ENCODE results near the gene IMPA2.
"Not testable (repeated sequence)": the region's sequence is repeated elsewhere in the genome, so short reads cannot be mapped to it uniquely, and the experiment has no call there.

Gene IMPA2

GRCh38 chr18:12056034-12056883 lies 75.0 kb downstream of the IMPA2 start:
- no peak for DNase-seq

- DNase-seq: no peak
Observed at GRCh38 chr18:12056884-12057402, 75.6 kb downstream of the IMPA2 start.

GRCh38 chr18:12057419-12058039 lies 76.2 kb downstream of the IMPA2 start:
- no peak for DNase-seq

- DNase-seq: peak; percentile 76
Observed at GRCh38 chr18:12059334-12060181, 78.3 kb downstream of the IMPA2 start.

GRCh38 chr18:12060182-12060870 lies 79.0 kb downstream of the IMPA2 start:
- DNase-seq: no peak

GRCh38 chr18:12061685-12062084 lies 80.4 kb downstream of the IMPA2 start:
- no peak for DNase-seq

- DNase-seq: no peak
Observed at GRCh38 chr18:12062974-12063373, 81.7 kb downstream of the IMPA2 start.

DNA sequence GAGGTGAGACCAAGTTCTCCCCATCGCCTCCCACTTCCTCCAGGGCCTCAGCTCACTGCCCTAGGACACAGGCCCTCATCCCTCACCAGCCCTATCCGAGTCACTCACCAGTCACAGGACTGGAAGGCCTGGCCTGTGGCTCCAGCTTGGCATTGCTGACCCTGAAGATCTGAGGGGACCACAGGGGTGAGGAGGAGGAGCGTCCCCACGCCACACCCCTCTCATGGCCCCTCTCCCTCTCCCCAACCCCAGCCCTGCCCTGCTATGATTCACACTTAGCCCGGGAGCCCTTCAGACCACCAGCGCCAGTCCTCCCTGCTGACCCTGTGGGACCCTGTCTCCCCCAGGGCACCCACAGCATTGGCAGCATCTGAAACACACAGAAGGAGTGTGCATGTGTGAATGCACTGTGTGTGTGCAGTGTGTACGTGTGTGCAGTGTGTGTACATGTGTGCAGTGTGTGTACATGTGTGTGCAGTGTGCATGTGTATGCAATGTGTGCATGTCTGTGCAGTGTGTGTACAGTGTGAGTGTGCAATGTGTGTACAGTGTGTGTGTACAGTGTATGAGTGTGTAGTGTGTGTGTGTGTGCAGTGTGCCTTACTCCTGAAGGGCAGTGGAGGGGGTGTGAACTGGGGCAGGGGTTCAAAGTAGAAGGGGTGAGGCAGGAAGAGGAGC lies 82.9 kb downstream of the IMPA2 start:
- DNase-seq: no peak

- no peak for DNase-seq
Observed at GRCh38 chr18:12065397-12065796, 84.1 kb downstream of the IMPA2 start.

- DNase-seq: no peak
Observed at GRCh38 chr18:12066910-12067511, 85.7 kb downstream of the IMPA2 start.

DNA sequence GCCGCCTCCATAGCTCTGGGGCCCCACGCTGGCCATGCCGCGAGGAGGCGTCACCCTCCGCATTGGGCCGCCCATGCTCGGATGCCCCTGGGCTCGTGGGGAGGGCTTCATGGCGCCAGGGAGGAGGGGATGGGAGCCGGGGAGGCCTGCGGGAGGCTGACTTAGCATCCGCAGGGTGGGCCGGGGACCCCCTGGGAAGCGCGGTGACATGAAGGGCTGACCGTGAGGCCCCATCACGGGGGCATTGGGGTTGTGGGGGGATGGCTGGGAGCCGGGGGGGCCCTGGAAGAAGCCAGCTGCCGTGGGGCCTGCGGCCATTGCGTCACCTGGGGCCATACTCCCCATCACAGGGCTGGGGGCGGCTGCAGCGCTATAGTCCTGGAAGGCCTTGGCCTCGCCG lies 86.4 kb downstream of the IMPA2 start:
- DNase-seq: no peak

DNA sequence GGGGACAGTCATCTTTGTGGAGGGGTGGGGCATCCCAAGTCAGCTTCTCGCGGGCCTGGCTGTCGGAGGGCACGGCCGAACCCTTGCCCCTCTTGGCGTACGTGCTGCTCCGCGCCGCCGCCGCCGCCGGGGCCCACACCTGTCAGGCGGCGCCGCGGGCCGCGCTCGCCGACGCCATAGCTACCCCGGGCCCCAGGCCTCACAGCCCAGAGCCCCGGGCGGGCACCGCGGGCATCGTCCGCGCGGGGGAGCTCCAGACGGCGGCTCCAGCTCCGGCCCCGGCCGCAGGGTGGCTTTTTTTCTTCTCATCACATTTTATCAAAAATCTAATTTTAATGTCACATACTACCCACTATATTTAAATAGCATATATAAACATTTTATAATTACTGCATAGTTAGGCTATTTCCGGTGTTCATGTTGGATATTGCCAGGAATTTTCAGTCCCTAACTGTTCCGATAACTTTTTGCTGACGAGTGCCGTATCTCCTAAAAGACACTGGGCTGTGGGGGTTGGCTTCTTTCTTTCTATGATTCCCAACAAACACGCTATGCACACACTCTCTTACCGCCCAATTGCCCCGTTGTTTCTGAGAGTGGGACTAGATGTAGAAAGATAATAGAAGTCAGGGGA lies 87.1 kb downstream of the IMPA2 start:
- not testable (repeated sequence) for DNase-seq

DNA sequence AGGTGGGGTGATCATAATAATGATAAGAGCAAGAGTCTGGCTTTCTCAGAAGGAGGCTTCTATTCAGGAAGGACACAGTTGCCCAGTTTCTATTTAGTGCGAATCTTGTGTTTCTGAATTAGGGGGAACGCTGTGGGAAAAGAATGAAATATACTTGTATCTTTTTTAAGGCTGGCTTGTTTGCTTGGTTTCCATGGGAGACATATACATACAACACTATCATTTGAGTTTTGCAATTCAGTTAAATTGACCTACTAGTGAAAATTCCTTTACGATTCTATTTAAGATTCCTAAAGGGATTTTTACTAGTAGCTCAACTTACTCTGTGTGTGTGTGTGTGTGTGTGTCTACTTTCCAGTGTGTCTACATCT lies 87.6 kb downstream of the IMPA2 start:
- DNase-seq: no peak

- DNase-seq: not testable (repeated sequence)
Observed at GRCh38 chr18:12071066-12071465, 89.8 kb downstream of the IMPA2 start.

GRCh38 chr18:12072996-12073395 lies 91.7 kb downstream of the IMPA2 start:
- no peak for DNase-seq

DNA sequence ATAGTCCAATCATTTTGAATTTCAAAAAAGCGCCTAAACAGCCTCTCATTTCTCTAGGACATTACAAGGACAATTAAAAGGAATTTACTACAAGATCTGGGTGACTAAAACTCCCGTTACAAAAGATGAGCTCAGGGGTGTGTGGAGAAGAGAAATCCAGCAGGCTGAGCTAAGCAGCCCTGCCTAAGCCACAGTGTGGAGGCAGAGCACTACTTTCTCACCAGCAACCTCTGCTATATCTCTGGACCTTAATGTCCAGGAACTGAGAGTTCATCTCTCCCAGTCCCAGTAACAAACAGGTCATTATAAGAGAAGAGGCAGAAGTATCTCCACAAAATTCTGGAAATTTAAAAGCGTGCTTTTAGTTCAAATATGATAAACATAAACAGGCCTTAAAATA lies 93.4 kb downstream of the IMPA2 start:
- no peak for DNase-seq

- peak; percentile 55 for DNase-seq
Observed at GRCh38 chr18:12076424-12077140, 95.3 kb downstream of the IMPA2 start.

DNA sequence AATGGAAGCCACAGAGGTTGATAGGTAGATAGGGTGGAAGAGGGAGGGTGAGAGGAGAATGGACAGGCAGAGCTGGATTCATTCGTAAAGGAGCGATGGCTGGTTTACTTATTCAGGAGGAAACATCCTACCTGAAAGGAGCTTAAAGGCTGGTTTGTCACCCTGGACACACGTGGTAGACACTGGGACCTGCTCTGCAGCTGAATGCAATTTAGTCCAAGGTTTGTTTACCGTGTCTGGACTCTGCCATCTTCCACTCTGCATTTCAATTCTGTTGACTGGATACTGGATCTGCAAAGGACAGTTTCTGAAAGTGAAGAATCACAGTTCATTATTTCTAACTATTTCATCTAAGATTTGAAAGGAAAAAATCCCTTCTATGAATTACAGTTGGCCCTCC lies 96.7 kb downstream of the IMPA2 start:
- not testable (repeated sequence) for DNase-seq

DNA sequence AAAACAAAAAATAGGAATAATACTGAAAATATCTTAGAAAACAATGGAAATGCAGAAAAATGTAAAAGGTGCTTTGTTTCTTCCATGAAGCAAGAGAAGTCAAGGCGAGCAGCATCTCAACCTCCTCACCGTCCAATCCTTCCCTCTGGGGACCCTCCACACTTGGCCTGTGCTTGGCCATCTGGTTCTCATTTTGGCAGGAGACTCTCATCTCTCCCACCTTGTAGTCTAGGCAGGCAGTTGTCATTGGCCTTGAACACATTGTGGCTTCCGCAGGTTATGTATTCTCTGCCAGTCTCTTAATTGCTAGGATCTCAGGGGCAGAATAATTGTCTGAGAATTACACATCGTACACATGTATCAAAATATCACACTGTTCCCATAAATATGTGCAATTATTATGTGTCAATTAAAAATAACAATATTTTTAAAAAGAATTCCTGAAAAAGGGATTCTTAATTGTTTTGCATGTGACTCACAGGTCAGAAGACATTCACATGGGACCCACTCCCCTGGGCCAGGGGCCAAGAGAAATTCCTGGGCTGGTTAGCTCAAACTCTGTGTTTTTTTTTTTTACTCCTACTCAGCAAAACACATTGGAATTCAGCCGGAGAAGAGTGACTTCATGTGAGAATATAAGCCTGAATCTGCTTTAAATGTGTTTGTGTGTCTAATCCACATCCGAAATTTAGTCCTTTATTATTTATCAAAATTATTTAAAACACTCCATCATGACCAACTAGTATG lies 98.4 kb downstream of the IMPA2 start:
- no peak for DNase-seq

Data from NCI-H2227 treated with DMSO at 0.1 percent for 48 hours (cell line).